ENCODE results near the gene TRIM3. TPM values are rescaled to one million over a fixed set of nuclear protein-coding genes. Genes with fewer than 3 reads are reported as not detected.

TRIM3 gene
- total RNA-seq, 2 donors from 2014 or later = 6.1 to 7.7 TPM

GRCh38 chr11:6440906-6441358 lies 32.8 kb downstream of the TRIM3 start, which contains the start of gene HPX:
HPX (minus strand) TSS chr11:6440987; CDS start chr11:6440963, 24 bp downstream.
- Mint-ChIP-seq H3K27ac (no peak within 1 kb of the TSS), H3K27me3 (peaks cover 0 to under 1% of the 10 kb centered on the region in 2 donors), H3K4me1 (ENCODE audit: low read depth in 2 of 2) (peaks cover under 1 to 2% of the 10 kb centered on the region in 2 donors), H3K4me3 (no peak within 1 kb of the TSS), H3K9me3 (no peaks in the 10 kb centered on the region), H3K36me3 (no peaks in the 10 kb centered on the region)
- DNase-seq (ENCODE audit: low spot score) (no peak), ATAC-seq (no peak)

GRCh38 chr11:6438979-6439571 lies 34.7 kb downstream of the TRIM3 start:
- H3K27ac Mint-ChIP-seq = no peak overlapping the region
- H3K4me1 Mint-ChIP-seq (ENCODE audit: low read depth in 2 of 2) = peaks cover 3 to 5% of the 10 kb centered on the region in 2 donors
- DNase-seq (ENCODE audit: low spot score) (no peak), ATAC-seq (no peak)
- H3K36me3 Mint-ChIP-seq = no peaks in the 10 kb centered on the region
- H3K9me3 Mint-ChIP-seq = no peaks in the 10 kb centered on the region
- no peak overlapping the region for H3K4me3 Mint-ChIP-seq
- peaks cover 0 to 2% of the 10 kb centered on the region in 2 donors for H3K27me3 Mint-ChIP-seq

GRCh38 chr11:6437993-6438392 lies 35.7 kb downstream of the TRIM3 start:
- Mint-ChIP-seq H3K36me3 (no peaks in the 10 kb centered on the region), H3K27ac (no peak overlapping the region), H3K4me3 (no peak overlapping the region), H3K4me1 (ENCODE audit: low read depth in 2 of 2) (peaks cover 3 to 5% of the 10 kb centered on the region in 2 donors), H3K9me3 (no peaks in the 10 kb centered on the region), H3K27me3 (peaks cover 0 to 2% of the 10 kb centered on the region in 2 donors)
- no peak for ATAC-seq
- DNase-seq (ENCODE audit: low spot score) = no peak

GRCh38 chr11:6437423-6437822 lies 36.3 kb downstream of the TRIM3 start:
- ATAC-seq (no peak), DNase-seq (ENCODE audit: low spot score) (no peak)
- no peaks in the 10 kb centered on the region for H3K9me3 Mint-ChIP-seq
- H3K4me1 Mint-ChIP-seq (ENCODE audit: low read depth in 2 of 2) = peaks cover 3 to 5% of the 10 kb centered on the region in 2 donors
- peaks cover 0 to 2% of the 10 kb centered on the region in 2 donors for H3K27me3 Mint-ChIP-seq
- H3K4me3 Mint-ChIP-seq = no peak overlapping the region
- H3K36me3 Mint-ChIP-seq = no peaks in the 10 kb centered on the region
- H3K27ac Mint-ChIP-seq = no peak overlapping the region

GRCh38 chr11:6433998-6434660 lies 39.6 kb downstream of the TRIM3 start:
- peaks cover 0 to 2% of the 10 kb centered on the region in 2 donors for H3K27me3 Mint-ChIP-seq
- H3K4me3 Mint-ChIP-seq = no peak overlapping the region
- peaks cover 3 to 5% of the 10 kb centered on the region in 2 donors for H3K4me1 Mint-ChIP-seq (ENCODE audit: low read depth in 2 of 2)
- no peak overlapping the region for H3K27ac Mint-ChIP-seq
- no peaks in the 10 kb centered on the region for H3K36me3 Mint-ChIP-seq
- DNase-seq (ENCODE audit: low spot score) = no peak
- ATAC-seq = no peak
- H3K9me3 Mint-ChIP-seq = no peaks in the 10 kb centered on the region

GRCh38 chr11:6431861-6432260 lies 41.9 kb downstream of the TRIM3 start:
- Mint-ChIP-seq H3K36me3 (no peaks in the 10 kb centered on the region), H3K27ac (no peak overlapping the region), H3K4me1 (ENCODE audit: low read depth in 2 of 2) (peaks cover 3 to 5% of the 10 kb centered on the region in 2 donors), H3K9me3 (no peaks in the 10 kb centered on the region), H3K27me3 (peaks cover 0 to 2% of the 10 kb centered on the region in 2 donors), H3K4me3 (no peak overlapping the region)
- DNase-seq (ENCODE audit: low spot score) (no peak), ATAC-seq (no peak)

DNA sequence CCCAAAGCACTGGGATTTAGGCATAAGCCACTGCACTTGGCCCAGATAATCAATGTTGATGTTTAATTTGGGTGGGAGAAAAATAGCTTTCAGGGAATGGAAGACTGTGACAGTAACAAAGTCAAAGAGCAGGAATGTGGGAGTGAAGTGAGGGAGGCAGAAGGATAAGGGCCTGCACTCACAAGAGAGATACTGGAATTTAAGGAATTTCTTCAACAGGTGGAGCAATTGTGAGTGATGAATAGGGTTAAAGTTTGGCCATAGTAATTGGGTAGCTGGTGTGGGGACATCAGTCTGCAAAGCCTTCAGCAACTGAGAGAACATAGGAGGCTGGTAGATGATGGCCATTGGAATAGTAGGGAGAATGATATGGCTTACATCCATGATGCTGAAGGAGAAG lies 46.2 kb downstream of the TRIM3 start:
- ATAC-seq (no peak), DNase-seq (ENCODE audit: low spot score) (no peak)
- Mint-ChIP-seq H3K27me3 (peaks cover 15 to 27% of the 10 kb centered on the region in 2 donors), H3K27ac (no peak overlapping the region), H3K4me1 (ENCODE audit: low read depth in 2 of 2) (no peaks in the 10 kb centered on the region), H3K4me3 (no peak overlapping the region), H3K36me3 (no peaks in the 10 kb centered on the region), H3K9me3 (no peaks in the 10 kb centered on the region)

DNA sequence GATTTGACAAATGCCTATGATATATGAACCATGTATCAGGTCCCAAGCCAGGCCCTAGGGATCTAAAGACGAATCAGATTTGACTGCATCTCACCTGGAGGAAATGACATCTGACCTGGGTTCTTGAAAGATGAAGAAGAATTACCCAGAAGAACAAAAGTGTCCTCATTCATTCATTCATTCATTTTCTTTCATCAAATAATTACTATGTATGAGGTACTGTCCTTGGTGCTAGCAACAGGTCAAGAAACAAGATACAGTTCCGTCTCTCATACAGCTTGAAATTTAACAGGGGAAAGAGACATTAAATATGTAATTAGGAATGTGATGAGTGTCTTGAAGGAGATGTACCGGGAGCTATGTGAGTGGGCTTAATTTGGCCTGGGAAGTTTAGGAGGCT lies 53.1 kb downstream of the TRIM3 start:
- no peak overlapping the region for H3K4me3 Mint-ChIP-seq
- no peak for ATAC-seq
- H3K9me3 Mint-ChIP-seq = no peaks in the 10 kb centered on the region
- H3K36me3 Mint-ChIP-seq = no peaks in the 10 kb centered on the region
- H3K27me3 Mint-ChIP-seq = peaks cover 24 to 41% of the 10 kb centered on the region in 2 donors
- no peak for DNase-seq (ENCODE audit: low spot score)
- H3K27ac Mint-ChIP-seq = peak overlapping the region in 1 of 2 donors; percentile 3
- peaks cover 2 to 5% of the 10 kb centered on the region in 2 donors for H3K4me1 Mint-ChIP-seq (ENCODE audit: low read depth in 2 of 2)

GRCh38 chr11:6419009-6419631 lies 54.6 kb downstream of the TRIM3 start, which contains the start of gene APBB1:
APBB1 (minus strand) TSS chr11:6419094; CDS start chr11:6411347, 7,747 bp downstream.
- peak within 1 kb of the TSS; percentile 80 for H3K4me3 Mint-ChIP-seq
- H3K27ac Mint-ChIP-seq = peak within 1 kb of the TSS in 1 of 2 donors; percentile 43
- peaks cover 2 to 5% of the 10 kb centered on the region in 2 donors for H3K4me1 Mint-ChIP-seq (ENCODE audit: low read depth in 2 of 2)
- H3K36me3 Mint-ChIP-seq = no peaks in the 10 kb centered on the region
- H3K27me3 Mint-ChIP-seq = peaks cover 17 to 30% of the 10 kb centered on the region in 2 donors
- H3K9me3 Mint-ChIP-seq = no peaks in the 10 kb centered on the region
- peak; percentile 75 for DNase-seq (ENCODE audit: low spot score)
- peak; percentile 87 for ATAC-seq

GRCh38 chr11:6418557-6419008 lies 55.2 kb downstream of the TRIM3 start:
- H3K4me3 Mint-ChIP-seq = no peak overlapping the region
- no peaks in the 10 kb centered on the region for H3K36me3 Mint-ChIP-seq
- no peak for DNase-seq (ENCODE audit: low spot score)
- peaks cover 2 to 5% of the 10 kb centered on the region in 2 donors for H3K4me1 Mint-ChIP-seq (ENCODE audit: low read depth in 2 of 2)
- no peaks in the 10 kb centered on the region for H3K9me3 Mint-ChIP-seq
- no peak for ATAC-seq
- peaks cover 14 to 25% of the 10 kb centered on the region in 2 donors for H3K27me3 Mint-ChIP-seq
- H3K27ac Mint-ChIP-seq = no peak overlapping the region

- no peak overlapping the region for H3K27ac Mint-ChIP-seq
- H3K9me3 Mint-ChIP-seq = no peaks in the 10 kb centered on the region
- H3K4me3 Mint-ChIP-seq = no peak overlapping the region
- ATAC-seq (no peak), DNase-seq (ENCODE audit: low spot score) (no peak)
- H3K36me3 Mint-ChIP-seq = no peaks in the 10 kb centered on the region
- peaks cover 12 to 20% of the 10 kb centered on the region in 2 donors for H3K27me3 Mint-ChIP-seq
- H3K4me1 Mint-ChIP-seq (ENCODE audit: low read depth in 2 of 2) = peaks cover 5% of the 10 kb centered on the region in 2 donors
Observed at GRCh38 chr11:6417907-6418556, 55.7 kb downstream of the TRIM3 start.

DNA sequence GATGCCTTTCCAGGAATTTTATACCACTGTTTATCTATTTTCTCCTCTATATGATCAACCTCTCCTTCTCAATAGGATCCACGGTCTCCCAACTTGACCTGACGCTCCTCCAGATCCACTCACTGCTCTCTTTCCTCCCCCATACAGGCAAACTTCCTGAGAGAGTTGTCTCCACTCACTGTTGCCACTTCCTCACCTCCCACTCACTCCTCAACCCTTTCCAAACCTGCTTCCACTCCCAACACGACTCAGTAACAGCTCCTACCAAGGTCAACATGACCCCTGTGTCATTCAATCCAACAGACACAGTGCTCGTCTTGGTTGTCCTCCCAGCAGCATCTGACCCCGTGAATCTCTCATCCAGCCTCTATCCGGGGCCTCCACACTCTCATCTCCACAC lies 57.9 kb downstream of the TRIM3 start:
- Mint-ChIP-seq H3K4me1 (ENCODE audit: low read depth in 2 of 2) (peaks cover 5 to 11% of the 10 kb centered on the region in 2 donors), H3K27ac (no peak overlapping the region), H3K36me3 (no peaks in the 10 kb centered on the region), H3K27me3 (peaks cover 1 to 3% of the 10 kb centered on the region in 2 donors), H3K9me3 (no peaks in the 10 kb centered on the region), H3K4me3 (no peak overlapping the region)
- DNase-seq (ENCODE audit: low spot score) (no peak), ATAC-seq (no peak)

GRCh38 chr11:6414874-6415328 lies 58.8 kb downstream of the TRIM3 start:
- Mint-ChIP-seq H3K4me1 (ENCODE audit: low read depth in 2 of 2) (peaks cover 5 to 11% of the 10 kb centered on the region in 2 donors), H3K36me3 (no peaks in the 10 kb centered on the region), H3K27me3 (no peaks in the 10 kb centered on the region), H3K27ac (no peak overlapping the region), H3K9me3 (no peaks in the 10 kb centered on the region), H3K4me3 (no peak overlapping the region)
- DNase-seq (ENCODE audit: low spot score) (no peak), ATAC-seq (peak; percentile 53 to 59)

Data from natural killer cell treated with Interleukin-12 subunit alpha and Interleukin-12 subunit beta and Interleukin-15 and Interleukin-18, amount 100 ng/mL, for 72 hours (primary cell).